HuH-7 (cell line): Measurements from ENCODE around the gene ST8SIA6.
A peak's percentile ranks its signal among the peaks of the same experiment; 100 is the strongest.
"Not testable (repeated sequence)": the region's sequence is repeated elsewhere in the genome, so short reads cannot be mapped to it uniquely, and the experiment has no call there.

Experiments
- DNase-seq: peaks from one replicate; pipeline ENCODE4 v3.0.0; 2011; ENCODE audit warnings: low spot score

The ST8SIA6 gene

GRCh38 chr10:17454161-17455014 lies at the start of gene ST8SIA6:
Gene ST8SIA6, minus strand, starts transcription at chr10:17454595. Its CDS starts 340 bp downstream, at chr10:17454255.
- DNase-seq: peak; percentile 72

DNA sequence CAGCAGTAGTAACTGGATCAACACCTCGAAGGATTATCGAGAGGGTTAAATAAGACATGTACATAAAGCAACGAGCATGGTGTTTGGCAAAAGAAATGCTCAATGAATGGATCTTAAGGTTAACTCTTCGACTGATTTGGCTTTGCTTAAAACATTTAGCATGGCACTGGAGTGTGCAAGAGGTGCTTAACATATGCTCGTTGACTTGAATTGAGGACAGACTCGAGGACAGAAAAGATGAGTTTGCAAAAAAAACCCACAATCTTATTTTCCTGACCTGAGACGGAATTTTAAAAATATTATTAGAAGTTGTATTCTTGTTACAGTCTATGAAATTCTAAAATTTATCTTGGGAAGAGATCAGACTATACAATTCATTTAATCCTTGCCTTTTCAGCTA lies 49.4 kb upstream of the ST8SIA6 start:
- no peak for DNase-seq

GRCh38 chr10:17502814-17503213 lies 48.4 kb upstream of the ST8SIA6 start:
- DNase-seq: no peak

DNA sequence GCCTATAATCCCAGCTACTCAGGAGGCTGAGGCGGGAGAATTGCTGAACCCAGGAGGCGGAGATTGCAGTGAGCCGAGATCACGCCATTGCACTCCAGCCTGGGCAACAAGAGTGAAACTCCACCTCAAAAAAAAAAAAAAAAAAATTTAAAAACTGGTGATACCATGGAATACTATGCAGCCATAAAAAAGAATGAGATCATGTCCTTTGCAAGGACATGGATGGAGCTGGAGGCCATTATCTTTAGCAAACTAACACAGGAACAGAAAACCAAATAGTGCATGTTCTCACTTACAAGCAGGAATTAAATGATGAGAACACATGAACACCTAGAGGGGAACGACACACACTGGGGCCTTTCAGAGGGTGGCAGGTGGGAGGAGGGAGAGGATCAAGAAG lies 44.6 kb upstream of the ST8SIA6 start:
- DNase-seq: not testable (repeated sequence)

DNA sequence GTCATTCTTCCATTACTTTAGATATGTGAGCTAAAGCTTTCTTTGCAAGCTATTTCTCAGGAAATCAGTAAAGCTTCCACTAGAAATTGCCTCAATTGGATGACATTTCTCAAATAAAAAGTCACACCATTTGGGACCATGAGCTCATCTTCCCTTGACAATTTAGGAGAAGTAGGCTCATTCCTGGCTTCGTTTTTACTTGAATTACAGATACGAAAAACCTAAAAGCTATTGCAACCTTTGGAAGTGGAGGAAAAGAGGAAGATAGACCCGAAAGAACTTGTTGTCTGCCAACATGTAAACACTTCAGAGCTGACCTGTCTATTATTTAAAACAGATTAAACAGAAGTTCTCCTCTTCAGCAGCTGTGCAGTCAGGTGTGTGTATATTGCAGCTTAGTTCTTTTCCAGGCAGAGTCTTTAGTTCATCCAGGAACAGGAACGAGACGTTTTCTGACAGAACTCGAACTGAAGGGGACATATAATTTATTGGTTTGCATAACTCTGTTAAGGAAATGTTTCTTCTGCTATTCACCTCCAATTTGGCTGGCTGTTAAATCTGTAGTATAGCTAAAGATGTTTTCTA lies 43.1 kb upstream of the ST8SIA6 start:
- no peak for DNase-seq

DNA sequence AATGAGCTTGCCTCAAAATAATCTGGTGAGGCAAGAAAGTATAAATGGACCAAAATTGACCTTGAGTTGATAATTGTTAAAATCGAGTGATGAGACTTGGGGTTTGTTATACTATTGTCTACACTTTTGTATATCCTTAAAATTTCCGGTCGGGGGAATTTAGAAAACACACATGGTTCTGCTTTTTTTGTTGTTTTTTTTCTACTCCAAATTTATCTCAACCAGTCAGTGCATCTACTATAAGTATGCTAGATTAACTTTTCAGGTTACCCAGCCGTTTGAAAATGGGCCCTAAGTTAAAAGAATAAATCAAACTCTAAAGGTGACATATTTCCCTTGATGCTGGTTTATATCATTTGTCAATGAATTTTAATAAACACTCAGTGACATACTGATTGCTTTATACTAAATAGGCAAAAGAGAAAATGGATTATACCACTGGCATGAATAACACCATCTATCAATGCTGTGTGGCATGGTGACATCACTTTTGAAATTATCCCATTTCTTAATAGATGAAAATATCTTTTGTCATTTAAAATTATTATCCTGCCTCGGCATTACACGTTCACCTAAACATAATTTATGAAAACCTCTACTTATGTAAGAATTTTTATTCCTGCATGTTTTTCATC lies 40.3 kb upstream of the ST8SIA6 start:
- DNase-seq: no peak

- DNase-seq: no peak
Measured at GRCh38 chr10:17488848-17489247, 34.5 kb upstream of the ST8SIA6 start.

- no peak for DNase-seq
Measured at GRCh38 chr10:17483079-17483478, 28.7 kb upstream of the ST8SIA6 start.

- DNase-seq: no peak
Measured at GRCh38 chr10:17479822-17480221, 25.4 kb upstream of the ST8SIA6 start.

GRCh38 chr10:17479015-17479615 lies 24.7 kb upstream of the ST8SIA6 start:
- no peak for DNase-seq

GRCh38 chr10:17476073-17476472 lies 21.7 kb upstream of the ST8SIA6 start:
- no peak for DNase-seq

- DNase-seq: no peak
Measured at GRCh38 chr10:17475661-17476060, 21.3 kb upstream of the ST8SIA6 start.

GRCh38 chr10:17474595-17475323 lies 20.4 kb upstream of the ST8SIA6 start:
- DNase-seq: no peak

GRCh38 chr10:17473228-17473950 lies 19.0 kb upstream of the ST8SIA6 start:
- no peak for DNase-seq

DNA sequence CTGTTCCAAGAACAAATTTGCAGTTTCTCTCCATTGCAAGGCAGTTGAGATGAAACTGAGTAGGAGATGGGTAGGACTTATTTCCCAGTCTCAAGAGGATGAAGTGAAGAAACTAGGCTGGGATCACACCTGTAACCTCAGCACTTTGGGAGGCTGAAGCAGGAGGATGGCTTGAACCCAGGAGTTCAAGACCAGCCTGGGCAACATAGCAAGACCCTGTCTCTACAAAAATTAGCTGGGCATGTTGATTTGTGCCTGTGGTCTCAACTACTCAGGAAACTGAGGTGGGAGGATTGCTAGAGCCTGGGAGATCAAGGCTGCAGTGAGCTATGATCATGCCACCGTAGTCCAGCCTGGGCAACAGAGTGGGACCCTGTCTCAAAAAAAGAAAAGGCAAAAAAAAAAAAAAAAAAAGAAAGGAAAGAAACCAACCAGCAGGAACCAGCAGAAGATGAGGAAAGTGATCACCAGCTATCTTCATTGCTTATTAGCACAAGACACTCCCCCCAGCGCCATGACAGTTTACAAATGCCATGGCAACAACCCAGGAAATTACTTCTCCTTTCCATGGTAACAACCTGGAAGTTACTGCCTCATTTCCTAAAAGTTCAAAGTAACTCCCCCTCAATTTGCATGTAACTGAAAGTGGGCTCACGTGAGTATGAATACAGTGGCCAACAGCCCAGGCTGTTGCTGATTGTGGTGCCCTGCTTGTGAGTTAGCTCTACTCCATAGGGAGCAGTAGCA lies 18.3 kb upstream of the ST8SIA6 start:
- DNase-seq: no peak

GRCh38 chr10:17470246-17470645 lies 15.9 kb upstream of the ST8SIA6 start:
- no peak for DNase-seq

- DNase-seq: no peak
Measured at GRCh38 chr10:17465328-17466125, 11.1 kb upstream of the ST8SIA6 start.

GRCh38 chr10:17464545-17464944 lies 10.2 kb upstream of the ST8SIA6 start:
- DNase-seq: no peak

GRCh38 chr10:17460756-17461155 lies 6.4 kb upstream of the ST8SIA6 start:
- no peak for DNase-seq

DNA sequence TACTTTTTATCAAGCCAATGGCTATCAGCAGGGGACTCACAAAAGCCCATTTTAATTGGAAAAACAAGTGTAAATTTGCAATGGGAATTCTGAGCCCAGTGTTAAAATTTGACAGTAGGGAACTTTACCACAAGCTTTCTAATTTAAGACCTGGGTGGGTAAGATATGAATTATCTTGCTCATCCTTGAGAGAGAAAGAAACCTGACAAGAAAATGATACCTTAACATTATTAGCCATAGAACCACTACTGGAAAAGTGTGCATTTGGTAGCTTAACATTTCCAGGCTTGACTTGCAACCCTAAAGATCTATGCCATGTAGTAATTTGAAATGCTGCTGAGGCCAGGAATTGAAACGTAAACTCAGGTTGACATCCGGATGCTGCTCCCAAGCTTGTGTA lies 2.7 kb upstream of the ST8SIA6 start:
- no peak for DNase-seq
